Keratinocyte (primary cell): ENCODE results near the gene SNX2. TPM values are rescaled to one million over a fixed set of nuclear protein-coding genes. Genes with fewer than 3 reads are reported as not detected.
"Not testable (repeated sequence)": the region's sequence is repeated elsewhere in the genome, so short reads cannot be mapped to it uniquely, and the experiment has no call there.

Experiments used
- DNase-seq: peaks from one replicate; pipeline ENCODE4 v3.0.0-alpha.2; 2011; ENCODE audit warnings: low read depth, missing footprints, low spot score
- FAIRE-seq: peaks from 2 replicates; lab custom pipeline; 2011; peaks lifted over from hg19 to GRCh38; lab: Jason Lieb, UNC
- H2AFZ ChIP-seq: 2 replicates; pipeline ENCODE4 v1.6.0; 2012; ENCODE audit warnings: low read length, control low read depth, inconsistent platforms; ENCODE audit not compliant: control insufficient read depth
- H3K27ac ChIP-seq: 2 replicates; pipeline ENCODE4 v1.5.1; 2011; ENCODE audit warnings: low read length; ENCODE audit not compliant: control insufficient read depth, insufficient read depth
- H3K27me3 ChIP-seq: 3 replicates; pipeline ENCODE4 v1.6.0; 2011; ENCODE audit warnings: low read length; ENCODE audit not compliant: control insufficient read depth, insufficient read depth; ENCODE audit errors: extremely low read depth
- H3K36me3 ChIP-seq, 2 experiments: 2 replicates in 1 of 2; 3 replicates in 1 of 2; pipeline ENCODE4 v1.5.1; 2011; ENCODE audit warnings: low read length in 2 of 2, mild to moderate bottlenecking in 1 of 2; ENCODE audit not compliant: control insufficient read depth in 2 of 2, insufficient read depth in 2 of 2; ENCODE audit errors: extremely low read depth in 1 of 2
- H3K4me1 ChIP-seq: 3 replicates; pipeline ENCODE4 v1.5.1; 2011; ENCODE audit warnings: low read length; ENCODE audit not compliant: control insufficient read depth, insufficient read depth; ENCODE audit errors: extremely low read depth
- H3K4me2 ChIP-seq: 3 replicates; pipeline ENCODE4 v1.6.0; 2011; ENCODE audit warnings: low read depth, low read length; ENCODE audit not compliant: control insufficient read depth, insufficient read depth; ENCODE audit errors: extremely low read depth
- H3K4me3 ChIP-seq, 3 experiments: fragments of 200-600 bp in 1 of 3; sonication (generic) in 1 of 3; 2 replicates in 2 of 3; 3 replicates in 1 of 3; pipeline ENCODE4 v1.5.1; 2011 to 2016; ENCODE audit warnings: low read length in 3 of 3, mild to moderate bottlenecking in 3 of 3, control low read depth in 2 of 3, inconsistent platforms in 1 of 3, low read depth in 1 of 3, mixed read lengths in 1 of 3, mixed run types in 1 of 3, moderate library complexity in 1 of 3; ENCODE audit not compliant: control insufficient read depth in 2 of 3, insufficient read depth in 2 of 3; ENCODE audit errors: extremely low read depth in 1 of 3
- H3K79me2 ChIP-seq: 2 replicates; pipeline ENCODE4 v1.6.0; 2012; ENCODE audit warnings: low read length; ENCODE audit not compliant: control insufficient read depth, insufficient read depth
- H3K9ac ChIP-seq: 3 replicates; pipeline ENCODE4 v1.6.0; 2011; ENCODE audit warnings: low read length; ENCODE audit not compliant: control insufficient read depth, insufficient read depth; ENCODE audit errors: extremely low read depth
- H3K9me1 ChIP-seq: 3 replicates; pipeline ENCODE4 v1.6.0; 2011; ENCODE audit warnings: low read length; ENCODE audit not compliant: control insufficient read depth, insufficient read depth; ENCODE audit errors: extremely low read depth
- H3K9me3 ChIP-seq: 2 replicates; pipeline ENCODE4 v1.5.1; 2012; ENCODE audit warnings: low read depth, low read length; ENCODE audit not compliant: control insufficient read depth
- H4K20me1 ChIP-seq: 3 replicates; pipeline ENCODE4 v1.6.0; 2011; ENCODE audit warnings: low read length; ENCODE audit not compliant: control insufficient read depth, insufficient read depth; ENCODE audit errors: extremely low read depth
- EZH2 ChIP-seq: IDR thresholded peaks from one replicate; pipeline ENCODE4 v1.6.1; 2012; ENCODE audit warnings: inconsistent platforms, mild to moderate bottlenecking, low read length, moderate library complexity
- dilution Hi-C: fragments of 300-500 bp; cut with MboI; formaldehyde crosslinking; loops from one replicate; pipeline ENCODE4 v1.7.0; 2020; ENCODE audit warnings: low sequenced_read_pairs; ENCODE audit not compliant: extremely low pct_ligation_motif_present
- polyA plus RNA-seq, 5 experiments: library from polyadenylated mRNA; depleted of rRNA in 3 of 5; stranded (reverse) in 3 of 5; stranded (forward) in 1 of 5; unstranded in 1 of 5; fragments of >200 nt; gene quantifications; 1 replicate in 1 of 5; 2 replicates in 3 of 5; 3 replicates in 1 of 5; pipeline versions ENCODE4 v1.2.1 to v1.2.3, GENCODE V29; 2011 to 2012; ENCODE audit warnings: missing spikeins in 2 of 5, low read depth in 1 of 5, low replicate concordance in 1 of 5
- TF ChIP-seq, protein P1 (sequence below), 3 experiments: IDR thresholded peaks in 1 of 3; conservative IDR thresholded peaks in 1 of 3; optimal IDR thresholded peaks in 1 of 3; 2 replicates in 2 of 3; 3 replicates in 1 of 3; pipeline versions ENCODE3 to v1.5.1; 2011; ENCODE audit warnings: low read length in 3 of 3, mild to moderate bottlenecking in 3 of 3, moderate library complexity in 2 of 3, control low read depth in 1 of 3, inconsistent platforms in 1 of 3; ENCODE audit not compliant: insufficient read depth in 2 of 3; ENCODE audit errors: extremely low read depth in 1 of 3

SNX2 gene
- polyA plus RNA-seq, 1 donor (not counting 4 experiments of a cell fraction or from before 2014, with no cell fraction given), result 87.8 TPM

DNA sequence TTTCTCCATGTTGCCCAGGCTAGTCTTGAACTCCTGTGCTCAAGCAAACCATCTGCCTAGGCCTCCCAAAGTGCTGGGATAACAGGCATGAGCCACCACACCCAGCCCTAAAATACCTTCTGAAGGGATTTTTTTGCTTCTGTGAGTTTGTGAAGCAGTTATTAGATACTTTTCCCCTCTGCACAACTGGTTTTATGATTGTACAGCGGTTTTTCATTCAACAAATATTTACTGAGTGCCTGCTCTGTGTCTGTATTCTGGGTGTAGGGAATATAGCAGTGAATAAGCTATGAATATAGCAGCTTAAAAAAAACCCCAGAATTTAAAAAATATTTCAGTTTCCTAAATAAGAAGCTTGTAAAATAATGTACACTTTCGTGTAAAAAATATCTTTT lies 72.8 kb downstream of the SNX2 start:
- no peak for FAIRE-seq
- no peaks in the 10 kb centered on the region for H4K20me1 ChIP-seq
- H3K27me3 ChIP-seq, result no peaks in the 10 kb centered on the region
- H3K4me3 ChIP-seq, result no peak overlapping the region
- H3K4me2 ChIP-seq, result peak overlapping the region; percentile 94
- TF ChIP-seq, protein P1, sequence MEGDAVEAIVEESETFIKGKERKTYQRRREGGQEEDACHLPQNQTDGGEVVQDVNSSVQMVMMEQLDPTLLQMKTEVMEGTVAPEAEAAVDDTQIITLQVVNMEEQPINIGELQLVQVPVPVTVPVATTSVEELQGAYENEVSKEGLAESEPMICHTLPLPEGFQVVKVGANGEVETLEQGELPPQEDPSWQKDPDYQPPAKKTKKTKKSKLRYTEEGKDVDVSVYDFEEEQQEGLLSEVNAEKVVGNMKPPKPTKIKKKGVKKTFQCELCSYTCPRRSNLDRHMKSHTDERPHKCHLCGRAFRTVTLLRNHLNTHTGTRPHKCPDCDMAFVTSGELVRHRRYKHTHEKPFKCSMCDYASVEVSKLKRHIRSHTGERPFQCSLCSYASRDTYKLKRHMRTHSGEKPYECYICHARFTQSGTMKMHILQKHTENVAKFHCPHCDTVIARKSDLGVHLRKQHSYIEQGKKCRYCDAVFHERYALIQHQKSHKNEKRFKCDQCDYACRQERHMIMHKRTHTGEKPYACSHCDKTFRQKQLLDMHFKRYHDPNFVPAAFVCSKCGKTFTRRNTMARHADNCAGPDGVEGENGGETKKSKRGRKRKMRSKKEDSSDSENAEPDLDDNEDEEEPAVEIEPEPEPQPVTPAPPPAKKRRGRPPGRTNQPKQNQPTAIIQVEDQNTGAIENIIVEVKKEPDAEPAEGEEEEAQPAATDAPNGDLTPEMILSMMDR (optimal IDR thresholded peaks at IDR 0.05 in 1 of 3, IDR thresholded peaks at IDR 0.05 in 1 of 3, conservative IDR thresholded peaks at IDR 0.05 in 1 of 3; ENCODE audit: extremely low read depth in 1 of 3, insufficient read depth in 2 of 3, low read length in 3 of 3), result no peak
- no peak for TF ChIP-seq EZH2
- no peaks in the 10 kb centered on the region for H3K9me1 ChIP-seq
- no peak overlapping the region for H2AFZ ChIP-seq
- H3K36me3 ChIP-seq, result peaks cover 0 to 1% of the 10 kb centered on the region in 2 experiments
- peaks cover 36% of the 10 kb centered on the region for H3K4me1 ChIP-seq
- no peak for DNase-seq
- H3K79me2 ChIP-seq, result peaks cover 43% of the 10 kb centered on the region
- H3K9ac ChIP-seq, result no peak overlapping the region
- dilution Hi-C loops, result no loop called here
- H3K27ac ChIP-seq, result no peak overlapping the region
- H3K9me3 ChIP-seq, result no peaks in the 10 kb centered on the region

DNA sequence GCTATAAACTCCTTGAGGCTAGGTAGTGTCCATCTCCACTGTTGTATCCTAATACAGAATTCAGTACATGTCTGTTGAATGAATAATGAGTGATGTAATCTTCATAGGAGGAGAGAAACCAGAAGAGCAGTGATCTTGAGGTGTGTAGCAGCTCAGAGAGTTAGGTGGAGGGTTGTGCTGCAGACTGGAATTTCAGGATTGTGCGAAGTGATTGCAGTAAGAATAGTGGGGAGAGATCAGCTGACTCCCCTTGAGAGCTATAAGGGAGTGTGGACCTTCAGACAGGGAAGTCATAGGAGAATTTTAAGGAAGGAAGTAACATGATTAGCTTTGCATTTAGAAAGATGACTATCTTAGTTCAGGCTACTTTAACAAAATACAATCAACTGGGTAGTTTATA lies 74.9 kb downstream of the SNX2 start:
- H3K4me1 ChIP-seq, result peaks cover 31% of the 10 kb centered on the region
- peak; percentile 56 for DNase-seq
- H3K27me3 ChIP-seq, result no peaks in the 10 kb centered on the region
- H3K79me2 ChIP-seq, result peaks cover 51% of the 10 kb centered on the region
- H4K20me1 ChIP-seq, result no peaks in the 10 kb centered on the region
- H3K4me3 ChIP-seq, result no peak overlapping the region
- TF ChIP-seq EZH2, result no peak
- TF ChIP-seq, protein P1 (optimal IDR thresholded peaks at IDR 0.05 in 1 of 3, IDR thresholded peaks at IDR 0.05 in 1 of 3, conservative IDR thresholded peaks at IDR 0.05 in 1 of 3; ENCODE audit: extremely low read depth in 1 of 3, insufficient read depth in 2 of 3, low read length in 3 of 3), result no peak
- dilution Hi-C loops, result no loop called here
- no peaks in the 10 kb centered on the region for H3K9me1 ChIP-seq
- peak overlapping the region; percentile 30 for H3K9ac ChIP-seq
- H3K36me3 ChIP-seq, result peaks cover 0 to 3% of the 10 kb centered on the region in 2 experiments
- H2AFZ ChIP-seq, result no peak overlapping the region
- H3K4me2 ChIP-seq, result peak overlapping the region; percentile 66
- H3K27ac ChIP-seq, result peak overlapping the region; percentile 78
- no peaks in the 10 kb centered on the region for H3K9me3 ChIP-seq
- peak; percentile 93 for FAIRE-seq

GRCh38 chr5:122857538-122857937 lies 82.7 kb downstream of the SNX2 start:
- H2AFZ ChIP-seq, H3K27ac ChIP-seq, FAIRE-seq, H3K9me1 ChIP-seq, H3K4me3 ChIP-seq, H3K4me1 ChIP-seq, DNase-seq, H3K9ac ChIP-seq, H3K36me3 ChIP-seq, dilution Hi-C loops, H3K27me3 ChIP-seq, H4K20me1 ChIP-seq, H3K4me2 ChIP-seq, H3K9me3 ChIP-seq: not testable (repeated sequence)
- peaks cover 48% of the 10 kb centered on the region for H3K79me2 ChIP-seq
